Ascending aorta (tissue), 2 donors: ENCODE results near the gene CYP46A1. TPM values are rescaled to one million over a fixed set of nuclear protein-coding genes. Genes with fewer than 3 reads are reported as not detected.
A peak's percentile ranks its signal among the peaks of the same experiment; 100 is the strongest.

ENCODE experiments used
- DNase-seq, 2 donors: peaks; one replicate each; pipeline ENCODE4 v3.0.0-alpha.2; 2019; ENCODE audit warnings: low spot score in 2 of 2
- H3K27ac ChIP-seq, 2 donors: fragments of 200-600 bp; sonication (generic); one replicate each; pipeline ENCODE4 v1.5.1; 2016 to 2017; ENCODE audit warnings: mild to moderate bottlenecking in 1 of 2
- H3K27me3 ChIP-seq: fragments of 200-600 bp; sonication (generic); one replicate; pipeline ENCODE4 v1.5.1; 2017
- H3K36me3 ChIP-seq, 2 donors: fragments of 200-600 bp; sonication (generic); one replicate each; pipeline ENCODE4 v1.5.1; 2016
- H3K4me1 ChIP-seq, 2 donors: fragments of 200-600 bp; sonication (generic); one replicate each; pipeline ENCODE4 v1.5.1; 2016 to 2017; ENCODE audit warnings: mild to moderate bottlenecking in 1 of 2
- H3K4me3 ChIP-seq, 2 donors: fragments of 200-600 bp; sonication (generic); one replicate each; pipeline ENCODE4 v1.5.1; 2016 to 2017; ENCODE audit warnings: mild to moderate bottlenecking in 1 of 2
- H3K9me3 ChIP-seq, 2 donors: fragments of 200-600 bp; sonication (generic); one replicate each; pipeline ENCODE4 v1.5.1; 2016
- CTCF ChIP-seq, 3 experiments: fragments of 200-600 bp in 2 of 3; fragments of 450-650 bp in 1 of 3; sonication (generic) in 2 of 3; IDR thresholded peaks; one replicate each; pipeline ENCODE4 v1.5.1; 2016 to 2019; ENCODE audit warnings: antibody characterized with exemption in 3 of 3, mild to moderate bottlenecking in 1 of 3, moderate library complexity in 1 of 3
- intact Hi-C: fragments of 100-400 bp; cut with DNase I; formaldehyde crosslinking; loops from one replicate; pipeline ENCODE4 v1.15.1; 2023
- total RNA-seq: library from RNA; depleted of rRNA; stranded (reverse); fragments of >200 nt; gene quantifications from one replicate; pipeline ENCODE4 v1.1.0, GENCODE V29; 2016

The CYP46A1 gene
- total RNA-seq, 1 donor from 2014 or later = not detected

DNA sequence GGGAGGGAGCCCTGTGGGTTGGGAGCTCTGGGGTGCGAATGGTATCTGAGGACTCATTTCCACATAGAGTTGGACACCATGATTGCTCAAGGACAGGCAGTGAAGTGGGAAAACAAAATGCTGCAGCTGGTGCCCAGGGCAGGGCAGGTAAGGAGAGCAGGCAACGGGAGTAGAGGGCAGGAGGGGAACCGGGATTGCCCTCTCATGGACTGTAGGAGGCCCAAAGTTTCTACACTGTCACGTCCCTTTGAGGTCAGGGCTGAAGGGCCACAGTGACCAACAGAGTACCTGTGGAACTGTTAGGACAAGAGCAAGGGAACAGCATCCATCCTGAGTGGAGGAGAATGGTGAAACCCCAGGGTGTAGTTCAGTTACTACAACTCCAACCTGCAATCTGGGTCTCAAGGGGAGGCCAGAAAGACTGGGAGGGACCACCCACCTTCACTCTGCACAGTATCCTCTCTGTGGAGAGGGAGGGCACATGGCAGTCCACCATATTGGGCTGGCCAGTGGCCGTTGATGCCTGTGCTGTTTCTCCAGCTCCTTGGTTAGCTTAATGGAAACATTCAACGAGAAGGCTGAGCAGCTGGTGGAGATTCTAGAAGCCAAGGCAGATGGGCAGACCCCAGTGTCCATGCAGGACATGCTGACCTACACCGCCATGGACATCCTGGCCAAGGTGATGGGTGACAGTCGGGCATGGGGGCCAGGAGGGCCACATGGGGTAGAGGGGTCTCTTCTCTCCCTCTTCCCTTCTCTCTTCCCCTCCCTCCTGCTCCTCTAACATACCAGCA, 22.2 kb downstream of the CYP46A1 start:
- no peaks in the 10 kb centered on the region for H3K27me3 ChIP-seq
- H3K27ac ChIP-seq = no peak overlapping the region
- no peak for TF ChIP-seq CTCF (IDR thresholded peaks at IDR 0.05)
- DNase-seq = peak in 1 of 2 donors; percentile 49
- H3K36me3 ChIP-seq = no peaks in the 10 kb centered on the region
- no peak overlapping the region for H3K4me3 ChIP-seq
- no peaks in the 10 kb centered on the region for H3K4me1 ChIP-seq
- peaks cover 0 to 21% of the 10 kb centered on the region in 2 donors for H3K9me3 ChIP-seq
- intact Hi-C loops = no loop called here

DNA sequence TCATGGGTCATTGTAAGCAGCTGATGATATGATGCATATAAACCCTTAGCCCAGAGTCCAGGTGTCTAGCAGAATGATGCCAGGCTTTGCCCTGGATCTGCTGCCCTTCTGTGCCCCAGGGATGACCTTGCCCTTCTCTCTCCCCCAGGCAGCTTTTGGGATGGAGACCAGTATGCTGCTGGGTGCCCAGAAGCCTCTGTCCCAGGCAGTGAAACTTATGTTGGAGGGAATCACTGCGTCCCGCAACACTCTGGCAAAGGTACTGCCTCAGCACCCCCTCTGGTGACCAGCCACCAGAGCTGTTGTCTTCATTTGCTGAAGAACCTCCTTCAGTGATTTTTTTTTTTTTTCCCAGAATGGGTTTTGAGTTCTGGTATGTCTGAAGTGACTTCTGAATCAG, 23.3 kb downstream of the CYP46A1 start:
- no peak for DNase-seq
- Histone ChIP-seq H3K4me3 (no peak overlapping the region), H3K27ac (no peak overlapping the region), H3K9me3 (peaks cover 0 to 24% of the 10 kb centered on the region in 2 donors), H3K36me3 (no peaks in the 10 kb centered on the region), H3K4me1 (no peaks in the 10 kb centered on the region), H3K27me3 (no peaks in the 10 kb centered on the region)
- TF ChIP-seq CTCF (IDR thresholded peaks at IDR 0.05) = no peak
- intact Hi-C loops = no loop called here

GRCh38 chr14:99707921-99708320, 23.8 kb downstream of the CYP46A1 start:
- Histone ChIP-seq H3K9me3 (peaks cover 0 to 26% of the 10 kb centered on the region in 2 donors), H3K27me3 (no peaks in the 10 kb centered on the region), H3K27ac (no peak overlapping the region), H3K4me1 (no peaks in the 10 kb centered on the region), H3K4me3 (no peak overlapping the region), H3K36me3 (no peaks in the 10 kb centered on the region)
- TF ChIP-seq CTCF (IDR thresholded peaks at IDR 0.05) = no peak
- no peak for DNase-seq
- intact Hi-C loops = no loop called here

DNA sequence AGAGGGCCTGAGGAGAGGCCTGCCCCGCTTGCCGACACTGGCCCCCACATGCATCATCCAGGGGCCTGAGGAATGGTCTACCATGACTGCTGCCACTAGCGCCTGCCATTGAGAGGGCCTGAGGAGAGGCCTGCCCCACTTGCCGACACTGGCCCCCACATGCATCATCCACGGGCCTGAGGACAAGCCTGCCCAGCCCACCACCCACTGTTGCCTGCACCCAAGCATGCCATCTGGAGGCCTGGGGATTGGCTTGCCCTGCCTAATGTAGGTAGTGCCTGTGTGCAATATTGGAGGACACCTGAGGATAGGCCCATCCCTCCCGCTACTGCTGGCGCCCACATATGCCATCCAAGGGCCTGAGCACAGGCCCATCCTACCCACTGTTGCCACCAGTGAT, 24.4 kb downstream of the CYP46A1 start:
- peak in 1 of 2 donors; percentile 47 for DNase-seq
- no peaks in the 10 kb centered on the region for H3K36me3 ChIP-seq
- no peak overlapping the region for H3K27ac ChIP-seq
- no peak overlapping the region for H3K4me3 ChIP-seq
- TF ChIP-seq CTCF (IDR thresholded peaks at IDR 0.05) = no peak
- no peaks in the 10 kb centered on the region for H3K27me3 ChIP-seq
- no peaks in the 10 kb centered on the region for H3K4me1 ChIP-seq
- intact Hi-C loops = no loop called here
- H3K9me3 ChIP-seq = peaks cover 0 to 21% of the 10 kb centered on the region in 2 donors

- Histone ChIP-seq H3K4me1 (no peaks in the 10 kb centered on the region), H3K27ac (no peak overlapping the region), H3K4me3 (no peak overlapping the region), H3K9me3 (peaks cover 0 to 9% of the 10 kb centered on the region in 2 donors), H3K36me3 (no peaks in the 10 kb centered on the region), H3K27me3 (no peaks in the 10 kb centered on the region)
- DNase-seq = no peak
- intact Hi-C loops = no loop called here
- TF ChIP-seq CTCF (IDR thresholded peaks at IDR 0.05) = no peak
Observed at GRCh38 chr14:99713972-99714371, 29.9 kb downstream of the CYP46A1 start.
